Liver (tissue), 9 donors: Measurements from ENCODE around the gene CEACAM19. TPM values are rescaled to one million over a fixed set of nuclear protein-coding genes. Genes with fewer than 3 reads are reported as not detected.

Experiments used
- DNase-seq: peaks from one replicate; pipeline ENCODE4 v3.0.0-alpha.2; 2017; ENCODE audit warnings: low spot score
- H3K27ac ChIP-seq, 2 donors: one replicate each; pipeline ENCODE4 v1.7.0; 2013; ENCODE audit warnings: inconsistent platforms in 2 of 2, low read length in 2 of 2, control low read depth in 1 of 2, low read depth in 1 of 2, mild to moderate bottlenecking in 1 of 2
- H3K27me3 ChIP-seq, 4 donors: one replicate each; pipeline versions ENCODE4 v1.6.1 to v1.7.0; 2013; ENCODE audit warnings: low read length in 3 of 4, inconsistent platforms in 1 of 4, mild to moderate bottlenecking in 1 of 4, moderate library complexity in 1 of 4; ENCODE audit not compliant: control insufficient read depth in 4 of 4, insufficient read depth in 4 of 4
- H3K36me3 ChIP-seq, 4 donors: one replicate each; pipeline versions ENCODE4 v1.6.1 to v1.7.0; 2013; ENCODE audit warnings: low read length in 3 of 4, mild to moderate bottlenecking in 3 of 4, low read depth in 1 of 4, moderate library complexity in 1 of 4; ENCODE audit not compliant: control insufficient read depth in 4 of 4, insufficient read depth in 3 of 4
- H3K4me1 ChIP-seq, 4 donors: one replicate each; pipeline versions ENCODE4 v1.6.1 to v1.7.0; 2013; ENCODE audit warnings: low read length in 3 of 4, mild to moderate bottlenecking in 3 of 4, moderate library complexity in 1 of 4; ENCODE audit not compliant: control insufficient read depth in 4 of 4, insufficient read depth in 4 of 4
- H3K4me3 ChIP-seq, 3 donors: one replicate each; pipeline versions ENCODE4 v1.6.1 to v1.7.0; 2013; ENCODE audit warnings: low read length in 3 of 3, control low read depth in 1 of 3, low read depth in 1 of 3, mild to moderate bottlenecking in 1 of 3
- H3K9ac ChIP-seq, 2 donors: one replicate each; pipeline ENCODE4 v1.7.0; 2013; ENCODE audit warnings: low read length in 2 of 2, mild to moderate bottlenecking in 2 of 2, moderate library complexity in 2 of 2, control low read depth in 1 of 2, low read depth in 1 of 2
- H3K9me3 ChIP-seq, 4 donors: one replicate each; pipeline versions ENCODE4 v1.6.1 to v1.7.0; 2013; ENCODE audit warnings: low read length in 3 of 4; ENCODE audit not compliant: control insufficient read depth in 4 of 4
- FOXA1 ChIP-seq: IDR thresholded peaks from 2 replicates; pipeline ENCODE4 v1.6.1; 2016; ENCODE audit warnings: antibody characterized with exemption
- FOXA2 ChIP-seq: IDR thresholded peaks from 2 replicates; pipeline ENCODE4 v1.6.1; 2016; ENCODE audit warnings: antibody characterized with exemption
- GABPA ChIP-seq, 2 donors: IDR thresholded peaks in 1 of 2; conservative IDR thresholded peaks in 1 of 2; 2 replicates each; pipeline ENCODE4 v1.6.1; 2016; ENCODE audit warnings: antibody characterized with exemption in 2 of 2, mild to moderate bottlenecking in 1 of 2, moderate library complexity in 1 of 2
- HNF4A ChIP-seq, 2 donors: conservative IDR thresholded peaks; 2 replicates each; pipeline ENCODE4 v1.6.1; 2016; ENCODE audit warnings: antibody characterized with exemption in 2 of 2, mild to moderate bottlenecking in 2 of 2
- HNF4G ChIP-seq: IDR thresholded peaks from 2 replicates; pipeline ENCODE4 v1.6.1; 2016; ENCODE audit warnings: antibody characterized with exemption
- JUND ChIP-seq, 2 donors: IDR thresholded peaks; 2 replicates each; pipeline ENCODE4 v1.6.1; 2016; ENCODE audit warnings: antibody characterized with exemption in 2 of 2
- MAX ChIP-seq: IDR thresholded peaks from 2 replicates; pipeline ENCODE4 v1.6.1; 2016; ENCODE audit warnings: antibody characterized with exemption
- NR2F2 ChIP-seq: IDR thresholded peaks from 2 replicates; pipeline ENCODE4 v1.6.1; 2016; ENCODE audit warnings: antibody characterized with exemption
- RAD21 ChIP-seq, 2 donors: IDR thresholded peaks; 2 replicates each; pipeline ENCODE4 v1.6.1; 2016; ENCODE audit warnings: antibody characterized with exemption in 2 of 2, mild to moderate bottlenecking in 2 of 2
- REST ChIP-seq: IDR thresholded peaks from 2 replicates; pipeline ENCODE4 v1.6.1; 2016; ENCODE audit warnings: antibody characterized with exemption, mild to moderate bottlenecking
- RXRA ChIP-seq, 2 donors: IDR thresholded peaks; 2 replicates each; pipeline ENCODE4 v1.6.1; 2017 to 2018; ENCODE audit warnings: antibody characterized with exemption in 2 of 2, mild to moderate bottlenecking in 1 of 2
- SP1 ChIP-seq: IDR thresholded peaks from 2 replicates; pipeline ENCODE4 v1.6.1; 2018; ENCODE audit warnings: antibody characterized with exemption, mild to moderate bottlenecking
- ZBTB33 ChIP-seq: IDR thresholded peaks from 2 replicates; pipeline ENCODE4 v1.6.1; 2016; ENCODE audit warnings: antibody characterized with exemption
- WGBS: extraction: QIAGEN DNeasy Blood & Tissue Kit; methylation state at CpG from one replicate; pipeline ENCODE4 v1.1.7; 2013; 5-methylcytosine and 5-hydroxymethylcytosine counted together
- polyA plus RNA-seq, 2 donors: library from polyadenylated mRNA; stranded (reverse) in 1 of 2; unstranded in 1 of 2; fragments of 200-250 nt in 1 of 2; fragments of >200 nt in 1 of 2; fragmentation: Nextera tagmentation in 1 of 2; extraction: Ambion mirVana in 1 of 2; gene quantifications; one replicate each; pipeline versions ENCODE4 v1.2.1 to v1.2.3, GENCODE V29; 2013 to 2015
- total RNA-seq, 2 donors: library from RNA; depleted of rRNA; stranded (reverse); fragments of >200 nt; gene quantifications; one replicate each; pipeline ENCODE4 v1.2.3, GENCODE V29; 2014
- TF ChIP-seq, protein P1 (sequence below): fragments of 150-350 bp; IDR thresholded peaks from 2 replicates; pipeline ENCODE4 v1.5.1; 2017; ENCODE audit warnings: improper control_type of control experiment, low read depth, low read length; ENCODE audit not compliant: missing input control
- TF ChIP-seq, protein P2 (sequence below): IDR thresholded peaks from 2 replicates; pipeline ENCODE4 v1.6.1; 2016; ENCODE audit warnings: antibody characterized with exemption
- donor health status: healthy.
- donor health status: healthy.
- donor health status: healthy.
- donor health status: healthy.
- donor health status: healthy.

Gene CEACAM19
- total and polyA plus RNA-seq, 4 donors = 0.75 to 2.6 (median 1.3) TPM

- Histone ChIP-seq H3K27ac (peak overlapping the region; percentile 45 to 46), H3K27me3 (no peaks in the 10 kb centered on the region), H3K36me3 (no peaks in the 10 kb centered on the region), H3K9ac (no peak overlapping the region), H3K4me3 (no peak overlapping the region), H3K9me3 (no peaks in the 10 kb centered on the region), H3K4me1 (peaks cover 18 to 40% (median 33%) of the 10 kb centered on the region in 4 donors)
- TF ChIP-seq MAX (no peak), REST (no peak), RAD21 (IDR thresholded peaks at IDR 0.05) (peak; percentile 86 to 88), HNF4A (conservative IDR thresholded peaks at IDR 0.05) (peak in 1 of 2 donors; percentile 7)
- TF ChIP-seq, protein P1, sequence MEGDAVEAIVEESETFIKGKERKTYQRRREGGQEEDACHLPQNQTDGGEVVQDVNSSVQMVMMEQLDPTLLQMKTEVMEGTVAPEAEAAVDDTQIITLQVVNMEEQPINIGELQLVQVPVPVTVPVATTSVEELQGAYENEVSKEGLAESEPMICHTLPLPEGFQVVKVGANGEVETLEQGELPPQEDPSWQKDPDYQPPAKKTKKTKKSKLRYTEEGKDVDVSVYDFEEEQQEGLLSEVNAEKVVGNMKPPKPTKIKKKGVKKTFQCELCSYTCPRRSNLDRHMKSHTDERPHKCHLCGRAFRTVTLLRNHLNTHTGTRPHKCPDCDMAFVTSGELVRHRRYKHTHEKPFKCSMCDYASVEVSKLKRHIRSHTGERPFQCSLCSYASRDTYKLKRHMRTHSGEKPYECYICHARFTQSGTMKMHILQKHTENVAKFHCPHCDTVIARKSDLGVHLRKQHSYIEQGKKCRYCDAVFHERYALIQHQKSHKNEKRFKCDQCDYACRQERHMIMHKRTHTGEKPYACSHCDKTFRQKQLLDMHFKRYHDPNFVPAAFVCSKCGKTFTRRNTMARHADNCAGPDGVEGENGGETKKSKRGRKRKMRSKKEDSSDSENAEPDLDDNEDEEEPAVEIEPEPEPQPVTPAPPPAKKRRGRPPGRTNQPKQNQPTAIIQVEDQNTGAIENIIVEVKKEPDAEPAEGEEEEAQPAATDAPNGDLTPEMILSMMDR = peak; percentile 86
- WGBS = 38% methylated on average over 11 of the region's 11 CpGs
- peak; percentile 82 for DNase-seq
Measured at GRCh38 chr19:44689290-44690130, 18.2 kb downstream of the CEACAM19 start.

DNA sequence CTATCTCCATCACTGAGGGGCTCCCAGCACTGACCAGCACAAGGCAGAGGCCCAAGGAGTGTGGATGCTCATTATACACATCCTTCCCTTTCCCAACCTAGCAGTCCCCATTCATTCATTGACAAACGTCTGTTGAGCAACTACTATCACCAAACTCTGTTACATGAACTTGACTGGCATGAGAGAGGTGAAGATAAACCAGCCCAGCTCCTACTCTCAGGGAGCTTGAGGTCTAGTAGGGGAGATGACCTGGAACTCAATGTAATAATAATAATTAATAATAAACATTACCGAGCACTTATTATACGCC, 18.8 kb downstream of the CEACAM19 start:
- H3K27ac ChIP-seq = peak overlapping the region in 1 of 2 donors; percentile 45
- H3K9me3 ChIP-seq = no peaks in the 10 kb centered on the region
- H3K27me3 ChIP-seq = no peaks in the 10 kb centered on the region
- no peak overlapping the region for H3K9ac ChIP-seq
- TF ChIP-seq NR2F2 (no peak), RAD21 (IDR thresholded peaks at IDR 0.05) (no peak), MAX (no peak), HNF4G (no peak), GABPA (IDR thresholded peaks at IDR 0.05 in 1 of 2, conservative IDR thresholded peaks at IDR 0.05 in 1 of 2) (no peak), HNF4A (conservative IDR thresholded peaks at IDR 0.05) (no peak)
- TF ChIP-seq, protein P2, sequence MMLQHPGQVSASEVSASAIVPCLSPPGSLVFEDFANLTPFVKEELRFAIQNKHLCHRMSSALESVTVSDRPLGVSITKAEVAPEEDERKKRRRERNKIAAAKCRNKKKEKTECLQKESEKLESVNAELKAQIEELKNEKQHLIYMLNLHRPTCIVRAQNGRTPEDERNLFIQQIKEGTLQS = no peak
- H3K4me3 ChIP-seq = no peak overlapping the region
- H3K36me3 ChIP-seq = no peaks in the 10 kb centered on the region
- 71% methylated on average over 3 of the region's 3 CpGs for WGBS
- H3K4me1 ChIP-seq = peaks cover 18 to 45% (median 38%) of the 10 kb centered on the region in 4 donors
- DNase-seq = no peak

DNA sequence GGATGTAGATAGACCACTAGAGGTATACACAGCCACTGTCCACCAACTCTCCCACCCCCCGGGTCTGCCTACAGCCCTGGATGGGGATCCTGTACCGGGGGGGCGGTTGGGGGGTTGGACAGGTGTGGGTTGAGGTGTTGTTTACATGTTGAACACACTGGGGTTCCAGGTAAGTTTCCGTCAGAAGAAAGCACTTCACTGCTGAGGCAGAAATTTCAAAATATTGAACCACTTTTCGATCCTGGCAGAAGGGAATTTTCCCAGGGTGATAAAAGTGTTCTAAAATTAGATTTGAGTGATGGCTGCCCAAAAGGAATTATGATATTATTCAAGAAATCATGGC, 21.1 kb downstream of the CEACAM19 start:
- DNase-seq = no peak
- Histone ChIP-seq H3K9me3 (no peaks in the 10 kb centered on the region), H3K4me1 (peaks cover 23 to 66% (median 57%) of the 10 kb centered on the region in 4 donors), H3K9ac (peak overlapping the region in 1 of 2 donors; percentile 17), H3K27ac (peak overlapping the region; percentile 84 to 85), H3K4me3 (no peak overlapping the region), H3K36me3 (no peaks in the 10 kb centered on the region), H3K27me3 (no peaks in the 10 kb centered on the region)
- 12% methylated on average over 5 of the region's 5 CpGs for WGBS
- TF ChIP-seq MAX (no peak), JUND (IDR thresholded peaks at IDR 0.05) (no peak), NR2F2 (no peak), SP1 (no peak), ZBTB33 (no peak), HNF4G (no peak), FOXA1 (no peak), FOXA2 (no peak), RXRA (IDR thresholded peaks at IDR 0.05) (no peak)
- TF ChIP-seq, protein P1 = no peak
